HepG2 (cell line): ENCODE results near the gene GPS1. TPM values are rescaled to one million over a fixed set of nuclear protein-coding genes. Genes with fewer than 3 reads are reported as not detected.

Experiments used
- NR3C1 ChIP-seq: sonication (generic); formaldehyde crosslinking; IDR thresholded peaks from 2 replicates; pipeline ENCODE4 v1.4.0; 2020; ENCODE audit warnings: missing genetic modification reagents
- SMARCC2 ChIP-seq: fragments of 450-650 bp; IDR thresholded peaks from 2 replicates; pipeline ENCODE4 v1.6.1; 2017; ENCODE audit warnings: antibody characterized with exemption, mild to moderate bottlenecking
- ZBTB42 ChIP-seq: sonication (generic); formaldehyde crosslinking; IDR thresholded peaks from 2 replicates; pipeline ENCODE4 v1.5.0; 2020; ENCODE audit warnings: mild to moderate bottlenecking, missing genetic modification reagents
- ZNF235 ChIP-seq: sonication (generic); formaldehyde crosslinking; IDR thresholded peaks from 2 replicates; pipeline ENCODE4 v1.8.1; 2023; ENCODE audit warnings: mild to moderate bottlenecking, missing genetic modification reagents, borderline replicate concordance
- ZSCAN20 ChIP-seq: sonication (generic); formaldehyde crosslinking; IDR thresholded peaks from 2 replicates; pipeline ENCODE4 v1.4.0; 2020; ENCODE audit warnings: missing genetic modification reagents, mild to moderate bottlenecking, borderline replicate concordance
- ZSCAN22 ChIP-seq: sonication (generic); formaldehyde crosslinking; IDR thresholded peaks from 2 replicates; pipeline ENCODE4 v1.4.0; 2020; ENCODE audit warnings: mild to moderate bottlenecking, missing genetic modification reagents
- polyA plus RNA-seq, 8 experiments: library from polyadenylated mRNA; depleted of rRNA in 3 of 8; stranded (reverse) in 7 of 8; unstranded in 1 of 8; fragments of >200 nt; fragmentation: Illumina TruSeq in 4 of 8; extraction: Trizol in 4 of 8; gene quantifications; 2 replicates each; pipeline versions ENCODE4 v1.2.1 to v1.2.3, GENCODE V29; 2011 to 2016; ENCODE audit warnings: low read depth in 4 of 8, missing spikeins in 1 of 8, mixed read lengths in 1 of 8; ENCODE audit not compliant: insufficient read depth in 1 of 8
- total RNA-seq, 5 experiments: library from RNA; depleted of rRNA; stranded (reverse); fragments of >200 nt; fragmentation: Illumina TruSeq; extraction: Trizol; gene quantifications; 2 replicates each; pipeline ENCODE4 v1.2.3, GENCODE V29; 2016; ENCODE audit warnings: low read depth in 1 of 5
- TF ChIP-seq, protein P1 (sequence below): IDR thresholded peaks from 2 replicates; pipeline ENCODE4 v1.6.1; 2016; ENCODE audit warnings: missing biosample characterization, missing genetic modification reagents, low read depth
- TF ChIP-seq, protein P2 (sequence below): sonication (generic); formaldehyde crosslinking; IDR thresholded peaks from 2 replicates; pipeline ENCODE4 v1.4.0; 2020; ENCODE audit warnings: mild to moderate bottlenecking, missing genetic modification reagents
- TF ChIP-seq, protein P3 (sequence below): sonication (generic); formaldehyde crosslinking; IDR thresholded peaks from 2 replicates; pipeline ENCODE4 v1.5.0; 2020; ENCODE audit warnings: mild to moderate bottlenecking, missing genetic modification reagents
- TF ChIP-seq, protein P4 (sequence below): IDR thresholded peaks from 2 replicates; pipeline ENCODE4 v1.6.1; 2016; ENCODE audit warnings: missing compliant biosample characterization, missing genetic modification reagents, borderline replicate concordance
- TF ChIP-seq, protein P5 (sequence below), 2 experiments: fragments of 450-650 bp in 1 of 2; sonication (generic) in 1 of 2; formaldehyde crosslinking in 1 of 2; IDR thresholded peaks; 2 replicates each; pipeline versions ENCODE4 v1.6.1 to v1.8.0; 2016 to 2022; ENCODE audit warnings: antibody characterized with exemption in 1 of 2, mild to moderate bottlenecking in 1 of 2, missing genetic modification reagents in 1 of 2

Gene GPS1
- total and polyA plus RNA-seq, 2 of the 13 experiments (the other 11 are each of a cell fraction or from before 2014, with no cell fraction given) = 124 to 128 TPM

DNA sequence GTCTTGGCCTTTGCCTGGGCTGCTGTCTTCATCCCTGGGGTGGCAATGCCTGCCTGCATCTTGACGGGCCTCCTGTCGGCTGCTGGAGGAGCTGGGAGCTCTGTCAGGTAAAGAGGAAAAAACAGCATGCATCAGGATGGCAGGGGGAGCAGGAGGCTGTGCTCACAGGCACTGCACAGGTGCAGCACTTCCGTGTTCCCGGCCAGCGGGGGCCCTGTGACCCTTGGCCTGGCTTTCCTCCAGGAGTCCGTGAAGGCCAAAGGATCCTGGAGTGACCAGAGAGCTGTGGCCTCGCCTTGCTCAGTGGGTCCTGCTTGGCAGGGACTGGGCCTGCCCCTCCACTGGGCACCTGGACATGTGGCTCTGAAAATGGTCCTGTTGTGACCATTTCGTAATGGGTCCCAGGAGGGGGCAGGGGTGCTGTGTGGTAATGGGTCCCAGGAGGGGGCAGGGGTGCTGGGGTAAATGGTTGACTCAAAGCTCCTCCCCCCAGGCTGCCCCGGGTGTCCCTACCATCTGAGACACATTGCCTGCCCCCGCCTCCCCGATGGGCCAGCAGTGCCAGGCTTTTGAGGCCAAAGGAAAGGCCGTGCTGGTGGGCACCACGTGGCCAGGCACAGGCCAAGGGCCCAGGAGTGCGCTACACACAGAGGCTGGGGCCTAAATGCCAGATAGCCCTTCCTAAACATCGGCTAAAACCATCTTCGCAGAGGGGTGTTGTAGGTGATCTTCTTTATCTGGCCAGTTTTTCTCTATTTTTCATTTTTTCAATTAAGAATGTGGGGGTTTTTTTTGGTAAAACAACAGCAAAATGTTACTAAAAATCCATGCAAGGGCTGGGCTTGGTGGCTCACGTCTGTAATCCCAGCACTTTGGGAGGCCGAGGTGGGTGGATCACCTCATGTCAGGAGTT lies 50.3 kb downstream of the GPS1 start (continued):
- TF ChIP-seq ZSCAN20 (CRISPR knock-in tag) (no peak), SMARCC2 (no peak), ZNF235 (no peak), NR3C1 (no peak), ZBTB42 (CRISPR knock-in tag) (no peak), ZSCAN22 (CRISPR knock-in tag) (no peak)
- TF ChIP-seq, protein P1, sequence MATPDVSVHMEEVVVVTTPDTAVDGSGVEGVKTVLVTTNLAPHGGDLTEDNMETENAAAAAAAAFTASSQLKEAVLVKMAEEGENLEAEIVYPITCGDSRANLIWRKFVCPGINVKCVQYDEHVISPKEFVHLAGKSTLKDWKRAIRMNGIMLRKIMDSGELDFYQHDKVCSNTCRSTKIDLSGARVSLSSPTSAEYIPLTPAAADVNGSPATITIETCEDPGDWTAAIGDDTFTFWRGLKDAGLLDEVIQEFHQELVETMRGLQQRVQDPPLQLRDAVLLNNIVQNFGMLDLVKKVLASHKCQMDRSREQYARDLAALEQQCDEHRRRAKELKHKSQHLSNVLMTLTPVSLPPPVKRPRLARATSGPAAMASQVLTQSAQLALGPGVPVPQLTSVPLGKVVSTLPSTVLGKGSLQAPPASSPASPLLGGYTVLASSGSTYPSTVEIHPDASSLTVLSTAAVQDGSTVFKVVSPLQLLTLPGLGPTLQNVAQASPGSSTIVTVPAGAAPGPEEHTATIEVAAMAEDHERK = no peak
- TF ChIP-seq, protein P2, sequence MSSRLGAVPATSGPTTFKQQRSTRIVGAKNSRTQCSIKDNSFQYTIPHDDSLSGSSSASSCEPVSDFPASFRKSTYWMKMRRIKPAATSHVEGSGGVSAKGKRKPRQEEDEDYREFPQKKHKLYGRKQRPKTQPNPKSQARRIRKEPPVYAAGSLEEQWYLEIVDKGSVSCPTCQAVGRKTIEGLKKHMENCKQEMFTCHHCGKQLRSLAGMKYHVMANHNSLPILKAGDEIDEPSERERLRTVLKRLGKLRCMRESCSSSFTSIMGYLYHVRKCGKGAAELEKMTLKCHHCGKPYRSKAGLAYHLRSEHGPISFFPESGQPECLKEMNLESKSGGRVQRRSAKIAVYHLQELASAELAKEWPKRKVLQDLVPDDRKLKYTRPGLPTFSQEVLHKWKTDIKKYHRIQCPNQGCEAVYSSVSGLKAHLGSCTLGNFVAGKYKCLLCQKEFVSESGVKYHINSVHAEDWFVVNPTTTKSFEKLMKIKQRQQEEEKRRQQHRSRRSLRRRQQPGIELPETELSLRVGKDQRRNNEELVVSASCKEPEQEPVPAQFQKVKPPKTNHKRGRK (CRISPR knock-in tag) = no peak
- TF ChIP-seq, protein P3, sequence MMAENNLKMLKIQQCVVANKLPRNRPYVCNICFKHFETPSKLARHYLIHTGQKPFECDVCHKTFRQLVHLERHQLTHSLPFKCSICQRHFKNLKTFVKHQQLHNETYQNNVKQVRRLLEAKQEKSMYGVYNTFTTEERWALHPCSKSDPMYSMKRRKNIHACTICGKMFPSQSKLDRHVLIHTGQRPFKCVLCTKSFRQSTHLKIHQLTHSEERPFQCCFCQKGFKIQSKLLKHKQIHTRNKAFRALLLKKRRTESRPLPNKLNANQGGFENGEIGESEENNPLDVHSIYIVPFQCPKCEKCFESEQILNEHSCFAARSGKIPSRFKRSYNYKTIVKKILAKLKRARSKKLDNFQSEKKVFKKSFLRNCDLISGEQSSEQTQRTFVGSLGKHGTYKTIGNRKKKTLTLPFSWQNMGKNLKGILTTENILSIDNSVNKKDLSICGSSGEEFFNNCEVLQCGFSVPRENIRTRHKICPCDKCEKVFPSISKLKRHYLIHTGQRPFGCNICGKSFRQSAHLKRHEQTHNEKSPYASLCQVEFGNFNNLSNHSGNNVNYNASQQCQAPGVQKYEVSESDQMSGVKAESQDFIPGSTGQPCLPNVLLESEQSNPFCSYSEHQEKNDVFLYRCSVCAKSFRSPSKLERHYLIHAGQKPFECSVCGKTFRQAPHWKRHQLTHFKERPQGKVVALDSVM (CRISPR knock-in tag) = no peak
- TF ChIP-seq, protein P4, sequence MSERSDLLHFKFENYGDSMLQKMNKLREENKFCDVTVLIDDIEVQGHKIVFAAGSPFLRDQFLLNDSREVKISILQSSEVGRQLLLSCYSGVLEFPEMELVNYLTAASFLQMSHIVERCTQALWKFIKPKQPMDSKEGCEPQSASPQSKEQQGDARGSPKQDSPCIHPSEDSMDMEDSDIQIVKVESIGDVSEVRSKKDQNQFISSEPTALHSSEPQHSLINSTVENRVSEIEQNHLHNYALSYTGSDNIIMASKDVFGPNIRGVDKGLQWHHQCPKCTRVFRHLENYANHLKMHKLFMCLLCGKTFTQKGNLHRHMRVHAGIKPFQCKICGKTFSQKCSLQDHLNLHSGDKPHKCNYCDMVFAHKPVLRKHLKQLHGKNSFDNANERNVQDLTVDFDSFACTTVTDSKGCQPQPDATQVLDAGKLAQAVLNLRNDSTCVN (CRISPR knock-in tag) = peak; percentile 37; the same call in 1 of the 2 replicates
- TF ChIP-seq, protein P5, sequence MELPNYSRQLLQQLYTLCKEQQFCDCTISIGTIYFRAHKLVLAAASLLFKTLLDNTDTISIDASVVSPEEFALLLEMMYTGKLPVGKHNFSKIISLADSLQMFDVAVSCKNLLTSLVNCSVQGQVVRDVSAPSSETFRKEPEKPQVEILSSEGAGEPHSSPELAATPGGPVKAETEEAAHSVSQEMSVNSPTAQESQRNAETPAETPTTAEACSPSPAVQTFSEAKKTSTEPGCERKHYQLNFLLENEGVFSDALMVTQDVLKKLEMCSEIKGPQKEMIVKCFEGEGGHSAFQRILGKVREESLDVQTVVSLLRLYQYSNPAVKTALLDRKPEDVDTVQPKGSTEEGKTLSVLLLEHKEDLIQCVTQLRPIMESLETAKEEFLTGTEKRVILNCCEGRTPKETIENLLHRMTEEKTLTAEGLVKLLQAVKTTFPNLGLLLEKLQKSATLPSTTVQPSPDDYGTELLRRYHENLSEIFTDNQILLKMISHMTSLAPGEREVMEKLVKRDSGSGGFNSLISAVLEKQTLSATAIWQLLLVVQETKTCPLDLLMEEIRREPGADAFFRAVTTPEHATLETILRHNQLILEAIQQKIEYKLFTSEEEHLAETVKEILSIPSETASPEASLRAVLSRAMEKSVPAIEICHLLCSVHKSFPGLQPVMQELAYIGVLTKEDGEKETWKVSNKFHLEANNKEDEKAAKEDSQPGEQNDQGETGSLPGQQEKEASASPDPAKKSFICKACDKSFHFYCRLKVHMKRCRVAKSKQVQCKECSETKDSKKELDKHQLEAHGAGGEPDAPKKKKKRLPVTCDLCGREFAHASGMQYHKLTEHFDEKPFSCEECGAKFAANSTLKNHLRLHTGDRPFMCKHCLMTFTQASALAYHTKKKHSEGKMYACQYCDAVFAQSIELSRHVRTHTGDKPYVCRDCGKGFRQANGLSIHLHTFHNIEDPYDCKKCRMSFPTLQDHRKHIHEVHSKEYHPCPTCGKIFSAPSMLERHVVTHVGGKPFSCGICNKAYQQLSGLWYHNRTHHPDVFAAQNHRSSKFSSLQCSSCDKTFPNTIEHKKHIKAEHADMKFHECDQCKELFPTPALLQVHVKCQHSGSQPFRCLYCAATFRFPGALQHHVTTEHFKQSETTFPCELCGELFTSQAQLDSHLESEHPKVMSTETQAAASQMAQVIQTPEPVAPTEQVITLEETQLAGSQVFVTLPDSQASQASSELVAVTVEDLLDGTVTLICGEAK (IDR thresholded peaks at IDR 0.05) = no peak
- TF ChIP-seq, protein P5 (CRISPR knock-in tag; IDR thresholded peaks at IDR 0.05) = peak; percentile 86
